DOHH2 (cell line): ENCODE data around the gene ZDHHC19.

Experiments used
- H3F3A ChIP-seq: fragments of 200-600 bp; sonication (generic), shearing (Covaris generic); 2 replicates; pipeline ENCODE4 v1.6.0; 2016; ENCODE audit warnings: antibody characterized with exemption, mild to moderate bottlenecking; ENCODE audit not compliant: control insufficient read depth, insufficient read depth
- H3K27ac ChIP-seq: fragments of 200-600 bp; sonication (generic); 2 replicates; pipeline ENCODE4 v1.5.1; 2014; ENCODE audit warnings: low read depth, mild to moderate bottlenecking, low read length, moderate library complexity
- H3K27me3 ChIP-seq: fragments of 200-600 bp; sonication (generic); 2 replicates; pipeline ENCODE4 v1.6.1; 2014; ENCODE audit warnings: mild to moderate bottlenecking, low read length, mixed read lengths; ENCODE audit not compliant: control insufficient read depth
- H3K36me3 ChIP-seq: fragments of 200-600 bp; sonication (generic); 2 replicates; pipeline ENCODE4 v1.6.1; 2014; ENCODE audit warnings: mild to moderate bottlenecking, low read length, moderate library complexity, mixed read lengths; ENCODE audit not compliant: control insufficient read depth
- H3K4me1 ChIP-seq: fragments of 200-600 bp; sonication (generic); 2 replicates; pipeline ENCODE4 v1.6.1; 2014; ENCODE audit warnings: mild to moderate bottlenecking, low read length, mixed read lengths; ENCODE audit not compliant: control insufficient read depth
- H3K4me2 ChIP-seq: fragments of 200-600 bp; sonication (generic); 2 replicates; pipeline ENCODE4 v1.6.0; 2014; ENCODE audit warnings: mild to moderate bottlenecking, low read length, moderate library complexity
- H3K4me3 ChIP-seq: fragments of 200-600 bp; sonication (generic); 2 replicates; pipeline ENCODE4 v1.5.1; 2014; ENCODE audit warnings: mild to moderate bottlenecking, low read length, mixed read lengths
- H3K79me2 ChIP-seq: fragments of 200-600 bp; sonication (generic); 2 replicates; pipeline ENCODE4 v1.6.1; 2014; ENCODE audit warnings: mild to moderate bottlenecking, low read length, mixed read lengths; ENCODE audit not compliant: control insufficient read depth
- H3K9me2 ChIP-seq: fragments of 200-600 bp; sonication (generic); replicated peaks from 2 replicates; pipeline ENCODE4 v1.6.1; 2014; ENCODE audit warnings: mild to moderate bottlenecking, low read length, mixed read lengths; ENCODE audit not compliant: control insufficient read depth
- H3K9me3 ChIP-seq: fragments of 200-600 bp; sonication (generic); 2 replicates; pipeline ENCODE4 v1.6.1; 2014; ENCODE audit warnings: antibody characterized with exemption, low read length, mixed read lengths; ENCODE audit not compliant: control insufficient read depth, insufficient read depth
- H4K20me1 ChIP-seq: fragments of 200-600 bp; sonication (generic); 2 replicates; pipeline ENCODE4 v1.6.0; 2014; ENCODE audit warnings: low read depth, mild to moderate bottlenecking, antibody characterized with exemption, low read length, moderate library complexity; ENCODE audit not compliant: control insufficient read depth, insufficient read depth
- CTCF ChIP-seq: fragments of 200-600 bp; sonication (generic); IDR thresholded peaks from one replicate; pipeline ENCODE4 v1.5.1; 2014; ENCODE audit warnings: antibody characterized with exemption, mild to moderate bottlenecking, low read depth, low read length; ENCODE audit not compliant: poor library complexity, severe bottlenecking
- EZH2phosphoT487 ChIP-seq: fragments of 200-600 bp; sonication (generic); IDR thresholded peaks from 2 replicates; pipeline ENCODE4 v1.6.1; 2017; ENCODE audit warnings: borderline replicate concordance, mild to moderate bottlenecking, antibody characterized with exemption, low read length, moderate library complexity, mixed read lengths

ZDHHC19 gene

GRCh38 chr3:196220991-196221390 is 9.8 kb upstream of the ZDHHC19 start:
- peaks cover 8% of the 10 kb centered on the region for H3K4me1 ChIP-seq
- no peaks in the 10 kb centered on the region for H3F3A ChIP-seq
- no peak overlapping the region for H3K27ac ChIP-seq
- no peaks in the 10 kb centered on the region for H3K36me3 ChIP-seq
- peaks cover 5% of the 10 kb centered on the region; the same call in 1 of the 2 replicates for H3K27me3 ChIP-seq
- no peak for TF ChIP-seq CTCF
- TF ChIP-seq EZH2phosphoT487 = no peak
- H3K9me2 ChIP-seq = no peaks in the 10 kb centered on the region
- H3K4me3 ChIP-seq = no peak overlapping the region
- H3K4me2 ChIP-seq = no peak overlapping the region
- no peaks in the 10 kb centered on the region for H3K79me2 ChIP-seq
- no peaks in the 10 kb centered on the region for H3K9me3 ChIP-seq
- no peaks in the 10 kb centered on the region for H4K20me1 ChIP-seq

GRCh38 chr3:196220587-196220986 is 9.4 kb upstream of the ZDHHC19 start:
- Histone ChIP-seq H3K27me3 (peaks cover 5% of the 10 kb centered on the region; the same call in 1 of the 2 replicates), H3K4me2 (no peak overlapping the region), H3K4me3 (no peak overlapping the region), H3K4me1 (peaks cover 8% of the 10 kb centered on the region), H3K27ac (no peak overlapping the region), H3K9me3 (no peaks in the 10 kb centered on the region), H3K79me2 (no peaks in the 10 kb centered on the region), H3K36me3 (no peaks in the 10 kb centered on the region), H3F3A (no peaks in the 10 kb centered on the region), H4K20me1 (no peaks in the 10 kb centered on the region), H3K9me2 (no peaks in the 10 kb centered on the region)
- TF ChIP-seq CTCF (no peak), EZH2phosphoT487 (no peak)

- no peak for TF ChIP-seq EZH2phosphoT487
- no peak for TF ChIP-seq CTCF
- H4K20me1 ChIP-seq = no peaks in the 10 kb centered on the region
- H3K79me2 ChIP-seq = no peaks in the 10 kb centered on the region
- H3K27me3 ChIP-seq = peaks cover 5% of the 10 kb centered on the region; the same call in 1 of the 2 replicates
- no peaks in the 10 kb centered on the region for H3K9me3 ChIP-seq
- H3K9me2 ChIP-seq = no peaks in the 10 kb centered on the region
- no peak overlapping the region for H3K27ac ChIP-seq
- H3K36me3 ChIP-seq = no peaks in the 10 kb centered on the region
- H3K4me3 ChIP-seq = no peak overlapping the region
- H3K4me2 ChIP-seq = no peak overlapping the region
- H3F3A ChIP-seq = no peaks in the 10 kb centered on the region
- peaks cover 8% of the 10 kb centered on the region for H3K4me1 ChIP-seq
Observed at GRCh38 chr3:196219970-196220311, 8.7 kb upstream of the ZDHHC19 start.
